ENCODE data around the gene STAT6.
"Not testable (repeated sequence)": the region's sequence is repeated elsewhere in the genome, so short reads cannot be mapped to it uniquely, and the experiment has no call there.

The STAT6 gene

DNA sequence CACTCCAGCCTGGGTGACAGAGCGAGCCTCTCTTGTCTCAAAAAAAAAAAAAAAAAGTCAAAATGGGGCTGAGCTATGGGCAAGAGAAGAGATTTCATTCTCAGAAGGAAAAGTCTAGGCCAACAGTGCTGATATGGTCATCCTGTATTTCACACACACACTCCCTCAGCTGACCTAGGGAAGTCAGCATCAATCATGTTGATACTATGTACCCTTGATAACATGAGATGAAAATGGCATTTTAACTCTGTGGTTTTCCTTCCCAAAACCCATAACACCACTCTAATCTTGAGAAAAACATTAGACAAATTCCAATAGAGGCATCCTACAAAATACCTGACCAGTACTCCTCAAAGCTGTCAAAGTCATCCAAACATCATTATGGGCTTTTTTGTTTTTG, 30.3 kb downstream of the STAT6 start:
- DNase-seq (ENCODE audit: insufficient read length, low spot score) = no peak
- TF ChIP-seq, protein P1, sequence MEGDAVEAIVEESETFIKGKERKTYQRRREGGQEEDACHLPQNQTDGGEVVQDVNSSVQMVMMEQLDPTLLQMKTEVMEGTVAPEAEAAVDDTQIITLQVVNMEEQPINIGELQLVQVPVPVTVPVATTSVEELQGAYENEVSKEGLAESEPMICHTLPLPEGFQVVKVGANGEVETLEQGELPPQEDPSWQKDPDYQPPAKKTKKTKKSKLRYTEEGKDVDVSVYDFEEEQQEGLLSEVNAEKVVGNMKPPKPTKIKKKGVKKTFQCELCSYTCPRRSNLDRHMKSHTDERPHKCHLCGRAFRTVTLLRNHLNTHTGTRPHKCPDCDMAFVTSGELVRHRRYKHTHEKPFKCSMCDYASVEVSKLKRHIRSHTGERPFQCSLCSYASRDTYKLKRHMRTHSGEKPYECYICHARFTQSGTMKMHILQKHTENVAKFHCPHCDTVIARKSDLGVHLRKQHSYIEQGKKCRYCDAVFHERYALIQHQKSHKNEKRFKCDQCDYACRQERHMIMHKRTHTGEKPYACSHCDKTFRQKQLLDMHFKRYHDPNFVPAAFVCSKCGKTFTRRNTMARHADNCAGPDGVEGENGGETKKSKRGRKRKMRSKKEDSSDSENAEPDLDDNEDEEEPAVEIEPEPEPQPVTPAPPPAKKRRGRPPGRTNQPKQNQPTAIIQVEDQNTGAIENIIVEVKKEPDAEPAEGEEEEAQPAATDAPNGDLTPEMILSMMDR (IDR thresholded peaks at IDR 0.05; ENCODE audit: insufficient read depth, missing control alignments) = no peak
- no peak for FAIRE-seq

DNA sequence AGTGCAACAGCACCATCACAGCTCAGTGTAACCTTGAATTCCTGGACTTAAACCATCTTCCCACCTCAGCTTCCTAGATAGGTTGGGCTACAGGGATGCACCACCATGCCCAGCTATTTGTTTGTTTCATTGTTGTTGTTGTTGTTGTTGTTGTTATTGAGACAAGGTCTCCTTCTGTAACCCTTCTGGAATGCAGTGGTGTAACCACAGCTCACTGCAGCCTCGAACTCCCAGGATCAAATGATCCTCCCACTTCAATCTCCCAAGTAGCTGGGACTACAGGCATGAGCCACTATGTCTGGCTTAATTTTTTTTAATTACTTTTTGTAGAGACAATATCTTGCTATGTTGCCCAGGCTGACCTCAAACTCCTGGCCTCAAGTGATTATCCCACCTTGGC, 31.3 kb downstream of the STAT6 start:
- FAIRE-seq (no peak), DNase-seq (ENCODE audit: insufficient read length, low spot score) (no peak)
- TF ChIP-seq, protein P1 (IDR thresholded peaks at IDR 0.05; ENCODE audit: insufficient read depth, missing control alignments) = no peak

DNA sequence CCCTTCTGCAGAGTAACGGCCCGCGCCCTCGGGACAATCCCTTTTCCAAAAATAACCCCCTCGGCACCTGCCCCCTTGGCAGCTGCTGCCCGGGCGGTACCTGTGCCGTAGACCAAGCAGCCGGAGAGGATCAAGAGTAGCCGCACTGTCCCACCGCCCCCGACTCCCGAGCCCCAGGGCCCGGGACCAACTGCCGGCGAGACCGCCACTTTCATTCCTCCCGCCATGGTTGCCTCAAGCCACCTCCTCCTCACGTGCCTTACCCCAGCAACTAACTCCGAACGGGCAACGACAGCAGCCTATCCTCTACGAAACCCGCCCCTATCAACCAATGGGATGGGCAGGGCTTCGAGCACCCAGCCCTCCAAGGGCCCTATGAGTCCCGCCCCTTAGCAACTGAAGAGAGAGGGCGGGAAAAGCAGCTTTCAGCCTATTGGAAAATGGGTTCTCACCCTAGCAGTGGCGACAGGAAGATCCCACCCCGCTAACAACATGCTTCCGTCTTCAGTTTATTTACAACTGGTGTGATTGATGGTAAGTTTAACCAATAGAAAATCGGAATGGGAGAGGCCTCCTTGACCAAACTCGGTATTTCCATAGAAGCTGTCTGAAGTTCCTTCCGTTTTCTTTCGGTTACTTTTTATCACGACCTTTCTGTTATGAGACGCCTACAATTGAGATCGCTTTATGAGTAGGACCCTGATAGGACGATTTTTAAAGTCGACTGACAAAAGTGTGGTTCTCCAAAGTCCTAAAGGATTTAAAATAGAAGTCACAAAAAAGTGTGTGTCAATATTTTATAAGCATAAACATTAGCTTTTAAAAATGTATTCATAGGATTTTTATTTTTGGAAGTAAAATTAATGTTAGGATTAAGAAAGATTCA, 32.4 kb downstream of the STAT6 start, which contains the start of gene NEMP1:
TSS of gene NEMP1 (minus strand) at position 273 of the 886 bp plus-strand sequence. CDS start at position 227, 46 bp downstream.
- TF ChIP-seq, protein P1 (IDR thresholded peaks at IDR 0.05; ENCODE audit: insufficient read depth, missing control alignments) = no peak
- DNase-seq (ENCODE audit: insufficient read length, low spot score) (peak; percentile 87), FAIRE-seq (peak; percentile 38)

- not testable (repeated sequence) for DNase-seq (ENCODE audit: insufficient read length, low spot score); FAIRE-seq
Observed at GRCh38 chr12:57073566-57074450, 37.4 kb downstream of the STAT6 start.

GRCh38 chr12:57072661-57073060, 38.5 kb downstream of the STAT6 start:
- DNase-seq (ENCODE audit: insufficient read length, low spot score) = no peak
- no peak for FAIRE-seq
- TF ChIP-seq, protein P1 (IDR thresholded peaks at IDR 0.05; ENCODE audit: insufficient read depth, missing control alignments) = no peak

GRCh38 chr12:57069523-57069922, 41.6 kb downstream of the STAT6 start:
- FAIRE-seq (no peak), DNase-seq (ENCODE audit: insufficient read length, low spot score) (no peak)
- TF ChIP-seq, protein P1 (IDR thresholded peaks at IDR 0.05; ENCODE audit: insufficient read depth, missing control alignments) = peak; percentile 94

DNA sequence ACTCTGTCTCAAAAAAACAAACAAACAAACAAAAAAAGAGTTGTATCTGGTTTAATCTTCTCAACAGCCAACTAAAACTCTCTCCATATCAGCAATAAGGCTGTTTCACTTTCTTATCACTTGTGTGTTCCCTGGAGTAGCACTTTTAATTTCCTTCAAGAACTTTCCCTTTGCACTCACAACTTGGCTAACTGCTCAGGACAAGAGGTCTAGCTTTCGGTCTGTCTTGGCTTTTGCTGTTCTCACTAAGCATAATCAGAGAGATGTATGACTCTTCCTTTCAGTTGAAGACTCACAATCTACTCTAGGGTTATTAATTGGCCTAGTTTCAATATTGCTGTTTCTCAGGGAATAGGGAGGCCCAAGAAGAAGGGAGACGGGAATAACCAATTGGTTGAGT, 44.9 kb downstream of the STAT6 start:
- FAIRE-seq = no peak
- no peak for DNase-seq (ENCODE audit: insufficient read length, low spot score)
- TF ChIP-seq, protein P1 (IDR thresholded peaks at IDR 0.05; ENCODE audit: insufficient read depth, missing control alignments) = no peak

All from D721Med (cell line).